Cardiac fibroblast (primary cell): ENCODE data around the gene SAA4.

Experiments
- DNase-seq, 2 donors: peaks; one replicate each; pipeline versions ENCODE4 v3.0.0 to v3.0.0-alpha.2; 2010; ENCODE audit warnings: low read depth in 2 of 2
- H3K4me3 ChIP-seq, 2 donors: replicated peaks in 1 of 2; 1 replicate in 1 of 2; 2 replicates in 1 of 2; pipeline ENCODE4 v1.5.1; 2011; ENCODE audit warnings: low read depth in 2 of 2, low read length in 2 of 2, mild to moderate bottlenecking in 2 of 2, moderate library complexity in 1 of 2
- TF ChIP-seq, protein P1 (sequence below): IDR thresholded peaks from one replicate; pipeline ENCODE4 v1.5.1; 2011; ENCODE audit warnings: low read depth, mild to moderate bottlenecking, low read length, inconsistent platforms

The SAA4 gene

DNA sequence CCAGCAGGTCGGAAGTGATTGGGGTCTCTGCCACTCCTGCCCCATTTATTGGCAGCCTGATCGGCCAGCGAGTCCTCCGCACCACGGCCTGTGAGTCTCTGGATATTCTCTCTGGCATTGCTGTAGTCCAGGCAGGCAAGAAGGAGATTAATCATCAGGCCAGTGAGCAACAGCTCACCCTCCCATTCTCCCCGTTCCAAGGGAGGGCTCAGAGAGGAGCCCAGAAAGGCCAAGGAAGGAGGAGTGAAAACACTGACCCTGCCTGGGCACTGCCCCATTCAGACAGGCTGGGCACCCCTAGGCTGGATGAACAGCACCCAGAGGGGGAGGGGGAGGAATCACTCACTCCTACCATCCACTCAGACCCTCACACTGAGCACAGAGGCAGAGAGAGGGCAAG is 8.8 kb upstream of the SAA4 start:
- TF ChIP-seq, protein P1, sequence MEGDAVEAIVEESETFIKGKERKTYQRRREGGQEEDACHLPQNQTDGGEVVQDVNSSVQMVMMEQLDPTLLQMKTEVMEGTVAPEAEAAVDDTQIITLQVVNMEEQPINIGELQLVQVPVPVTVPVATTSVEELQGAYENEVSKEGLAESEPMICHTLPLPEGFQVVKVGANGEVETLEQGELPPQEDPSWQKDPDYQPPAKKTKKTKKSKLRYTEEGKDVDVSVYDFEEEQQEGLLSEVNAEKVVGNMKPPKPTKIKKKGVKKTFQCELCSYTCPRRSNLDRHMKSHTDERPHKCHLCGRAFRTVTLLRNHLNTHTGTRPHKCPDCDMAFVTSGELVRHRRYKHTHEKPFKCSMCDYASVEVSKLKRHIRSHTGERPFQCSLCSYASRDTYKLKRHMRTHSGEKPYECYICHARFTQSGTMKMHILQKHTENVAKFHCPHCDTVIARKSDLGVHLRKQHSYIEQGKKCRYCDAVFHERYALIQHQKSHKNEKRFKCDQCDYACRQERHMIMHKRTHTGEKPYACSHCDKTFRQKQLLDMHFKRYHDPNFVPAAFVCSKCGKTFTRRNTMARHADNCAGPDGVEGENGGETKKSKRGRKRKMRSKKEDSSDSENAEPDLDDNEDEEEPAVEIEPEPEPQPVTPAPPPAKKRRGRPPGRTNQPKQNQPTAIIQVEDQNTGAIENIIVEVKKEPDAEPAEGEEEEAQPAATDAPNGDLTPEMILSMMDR, result no peak
- no peak overlapping the region for H3K4me3 ChIP-seq
- peak in 1 of 2 donors; percentile 27 for DNase-seq

DNA sequence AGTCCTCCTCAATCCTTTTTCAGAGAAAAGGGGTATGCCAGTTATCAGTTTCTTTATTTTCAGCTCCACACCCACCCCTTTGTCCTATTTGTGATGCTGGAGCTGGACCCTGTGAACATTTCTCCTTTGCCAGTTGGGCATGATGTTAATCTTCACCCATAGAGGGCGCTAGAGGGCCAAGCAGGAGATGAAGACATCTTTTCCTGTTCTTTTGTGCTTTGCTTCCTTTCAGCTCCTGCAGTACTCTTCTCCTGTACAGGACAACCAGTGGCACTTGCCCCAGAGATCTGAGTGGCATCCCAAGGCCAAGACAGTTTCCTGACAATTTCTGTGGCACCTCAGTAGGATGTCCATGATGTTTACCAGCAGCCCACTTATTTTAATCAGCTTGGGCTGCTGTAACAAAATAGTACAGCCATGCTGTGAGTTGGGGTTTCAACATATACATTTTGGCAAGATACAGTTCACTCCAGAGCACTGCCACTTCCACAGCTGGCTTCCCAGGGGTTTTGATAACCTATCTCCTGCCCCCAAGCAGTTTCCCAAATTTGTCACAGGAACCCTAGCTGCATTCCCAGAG is 7.3 kb upstream of the SAA4 start:
- H3K4me3 ChIP-seq, result no peak overlapping the region
- TF ChIP-seq, protein P1, result peak; percentile 97
- DNase-seq, result peak; percentile 86

DNA sequence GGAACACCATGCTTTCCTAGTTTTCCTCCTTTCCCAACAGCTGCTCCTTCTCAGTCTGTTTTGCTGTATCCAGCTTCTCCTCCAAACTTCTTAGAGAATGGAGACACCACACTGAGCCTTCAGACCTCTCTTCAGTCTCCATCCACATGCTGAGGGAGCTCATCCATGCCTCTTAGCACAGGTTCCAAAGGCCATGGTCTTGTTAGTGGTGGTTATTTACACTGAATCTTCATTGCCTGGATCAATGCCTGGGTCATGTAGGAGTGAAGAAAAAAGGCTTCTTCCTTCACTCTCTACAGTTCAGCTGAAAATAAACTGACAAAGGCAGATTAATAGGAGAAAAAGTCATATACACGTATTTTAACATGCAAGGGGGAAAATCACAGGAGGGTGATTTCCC is 3.1 kb upstream of the SAA4 start:
- TF ChIP-seq, protein P1, result no peak
- no peak overlapping the region for H3K4me3 ChIP-seq
- DNase-seq, result no peak

DNA sequence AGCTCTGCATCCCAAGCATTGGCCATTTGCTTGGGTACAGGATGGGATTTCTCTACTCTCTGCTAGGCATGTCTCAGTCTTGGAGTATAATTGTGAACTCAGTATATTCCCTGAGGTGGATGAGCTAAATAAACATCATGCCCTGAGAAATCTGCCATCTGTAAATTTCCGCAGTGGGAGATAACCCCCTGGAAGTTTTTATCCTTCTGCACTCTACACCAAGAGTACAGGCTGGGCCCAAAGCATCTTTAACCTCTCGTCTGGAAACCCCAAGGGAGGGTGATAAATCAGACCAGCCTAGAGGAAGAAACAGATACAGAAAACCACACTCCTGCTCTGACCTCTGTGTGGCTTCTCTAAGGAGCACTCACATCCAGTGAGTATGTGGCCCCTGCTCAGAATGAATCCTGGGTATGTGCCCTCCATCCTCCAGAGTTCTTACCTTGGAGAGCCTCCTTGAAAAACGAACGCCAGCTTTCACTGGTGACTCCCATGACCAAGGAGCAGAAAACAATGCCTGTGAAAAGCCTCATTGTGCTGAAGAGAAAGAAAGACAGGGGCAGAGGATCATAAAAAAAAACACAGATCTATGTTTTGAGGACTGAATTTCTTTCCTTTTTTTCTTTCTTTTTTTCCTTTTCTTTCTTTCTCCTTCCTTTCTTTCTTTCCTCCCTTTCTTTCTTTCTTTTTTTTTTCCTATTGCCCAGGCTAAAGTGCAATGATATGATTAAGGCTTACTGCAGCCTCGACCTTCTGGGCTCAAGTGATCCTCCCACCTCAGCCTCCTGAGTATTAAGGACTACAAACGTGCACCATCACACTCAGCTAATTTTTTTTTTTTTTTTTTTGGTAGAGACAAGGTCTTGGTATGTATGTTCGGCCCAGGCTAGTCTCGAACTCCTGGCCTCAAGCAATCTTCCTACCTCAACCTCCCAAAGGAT is 938 bp downstream of the SAA4 start:
- no peak overlapping the region for H3K4me3 ChIP-seq
- DNase-seq, result peak in 1 of 2 donors; percentile 4
- TF ChIP-seq, protein P1, result no peak

DNA sequence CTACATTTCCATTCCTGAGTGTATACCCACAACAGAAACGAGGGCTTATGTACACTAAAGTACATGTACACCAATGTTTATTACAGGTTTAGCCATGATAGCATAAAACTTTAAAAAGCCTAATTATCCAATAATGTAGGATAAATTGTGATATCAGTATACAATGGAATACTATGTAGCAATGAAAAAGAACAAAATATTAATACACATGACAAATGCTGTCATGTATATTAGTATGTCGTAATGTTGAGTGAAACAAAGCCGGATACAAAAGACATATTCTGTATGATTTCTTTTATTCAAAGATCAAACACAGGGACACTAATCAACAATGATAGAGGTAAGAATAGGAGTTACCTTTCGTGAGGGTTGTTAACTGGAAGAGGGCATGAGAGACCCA is 2.7 kb downstream of the SAA4 start:
- DNase-seq, result no peak
- no peak overlapping the region for H3K4me3 ChIP-seq
- TF ChIP-seq, protein P1, result no peak

DNA sequence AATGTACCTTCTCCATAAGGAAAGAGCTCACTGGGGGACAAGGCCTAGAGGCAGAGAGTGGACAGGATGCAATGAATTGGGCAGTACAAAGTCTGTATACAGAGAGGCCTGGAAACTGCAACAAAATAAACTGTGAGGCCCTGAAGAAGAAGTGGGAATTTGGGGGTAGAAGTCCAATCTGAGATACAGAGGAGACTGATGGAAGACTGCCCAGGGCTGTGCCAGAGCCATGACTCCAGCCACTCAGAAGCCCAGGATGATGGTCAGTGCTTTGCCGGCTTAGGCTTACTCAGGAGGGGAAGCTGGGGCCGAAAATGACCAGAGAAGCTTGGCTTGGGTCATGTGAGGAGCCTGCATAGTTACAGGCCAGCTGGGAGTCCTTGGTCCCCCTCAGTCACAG is 5.7 kb downstream of the SAA4 start:
- H3K4me3 ChIP-seq, result no peak overlapping the region
- DNase-seq, result no peak
- TF ChIP-seq, protein P1, result no peak
